Dendritic cell treated with granulocyte-macrophage colony-stimulating factor and Interleukin-4, amounts not matched to agents 40 ng/mL and 50 ng/mL, for 4 days (primary cell): ENCODE data around the gene WDR12.
"Not testable (repeated sequence)": the region's sequence is repeated elsewhere in the genome, so short reads cannot be mapped to it uniquely, and the experiment has no call there.

Experiments used
- H3K27ac Mint-ChIP-seq: one replicate; pipeline ENCODE4 v1.8.0; 2022; ENCODE audit warnings: mild to moderate bottlenecking, mixed read lengths
- H3K27me3 Mint-ChIP-seq: one replicate; pipeline ENCODE4 v1.8.0; 2022; ENCODE audit warnings: mild to moderate bottlenecking, mixed read lengths
- H3K36me3 Mint-ChIP-seq: one replicate; pipeline ENCODE4 v1.8.0; 2022; ENCODE audit warnings: low read depth, mixed read lengths
- H3K4me1 Mint-ChIP-seq: one replicate; pipeline ENCODE4 v1.8.0; 2022; ENCODE audit warnings: low read depth, mixed read lengths
- H3K4me3 Mint-ChIP-seq: one replicate; pipeline ENCODE4 v1.8.0; 2022; ENCODE audit warnings: mild to moderate bottlenecking, moderate library complexity, mixed read lengths
- H3K9me3 Mint-ChIP-seq: one replicate; pipeline ENCODE4 v1.8.0; 2022; ENCODE audit warnings: mixed read lengths
- intact Hi-C: fragments of 100-400 bp; cut with micrococcal nuclease; formaldehyde crosslinking; loops from one replicate; pipeline ENCODE4 v1.15.0; 2022

Gene WDR12

GRCh38 chr2:202912342-202913201 is 1.1 kb upstream of the WDR12 start:
- peak overlapping the region; percentile 98 for H3K4me3 Mint-ChIP-seq
- H3K27me3 Mint-ChIP-seq, H3K36me3 Mint-ChIP-seq, H3K9me3 Mint-ChIP-seq: not testable (repeated sequence)
- peak overlapping the region; percentile 87 for H3K27ac Mint-ChIP-seq
- H3K4me1 Mint-ChIP-seq = peaks cover 23% of the 10 kb centered on the region
- intact Hi-C loops = loop anchor here (5.0 kb wide), 4 partner anchors 40 to 535 kb away; partner anchors contain the start of genes BMPR2, CYP20A1 and ICA1L

GRCh38 chr2:202911203-202911511 is 316 bp downstream of the WDR12 start:
- Mint-ChIP-seq H3K9me3 (no peaks in the 10 kb centered on the region), H3K4me1 (peaks cover 23% of the 10 kb centered on the region), H3K27ac (peak overlapping the region; percentile 87), H3K27me3 (no peaks in the 10 kb centered on the region), H3K4me3 (peak overlapping the region; percentile 98), H3K36me3 (peaks cover 23% of the 10 kb centered on the region)
- intact Hi-C loops = loop anchor here (5.0 kb wide), 4 partner anchors 39 to 534 kb away; partner anchors contain the start of genes BMPR2, CYP20A1 and ICA1L

DNA sequence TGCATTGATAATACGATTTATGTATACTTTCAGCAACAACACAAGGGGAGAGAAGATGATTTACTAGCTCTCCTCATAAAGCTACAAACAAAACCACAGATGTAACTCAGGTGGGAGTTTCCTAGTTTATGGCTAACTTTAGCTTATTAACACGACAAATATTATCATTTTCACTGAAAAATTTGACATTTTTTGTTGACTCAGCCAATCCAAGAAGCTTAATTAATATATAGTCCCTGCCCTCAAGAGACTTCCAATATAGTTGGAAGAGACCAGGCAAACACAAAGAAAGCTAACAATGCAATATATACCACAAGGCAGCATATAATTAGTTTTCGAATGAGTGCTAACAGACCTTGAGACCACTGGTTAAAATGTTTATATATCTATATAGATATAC is 775 bp downstream of the WDR12 start:
- H3K27ac Mint-ChIP-seq = peak overlapping the region; percentile 87
- peaks cover 3% of the 10 kb centered on the region for H3K9me3 Mint-ChIP-seq
- peaks cover 27% of the 10 kb centered on the region for H3K36me3 Mint-ChIP-seq
- no peaks in the 10 kb centered on the region for H3K27me3 Mint-ChIP-seq
- peak overlapping the region; percentile 6 for H3K4me3 Mint-ChIP-seq
- H3K4me1 Mint-ChIP-seq = peaks cover 23% of the 10 kb centered on the region
- intact Hi-C loops = loop anchor here (5.0 kb wide), 4 partner anchors 38 to 533 kb away; partner anchors contain the start of genes BMPR2, CYP20A1 and ICA1L

DNA sequence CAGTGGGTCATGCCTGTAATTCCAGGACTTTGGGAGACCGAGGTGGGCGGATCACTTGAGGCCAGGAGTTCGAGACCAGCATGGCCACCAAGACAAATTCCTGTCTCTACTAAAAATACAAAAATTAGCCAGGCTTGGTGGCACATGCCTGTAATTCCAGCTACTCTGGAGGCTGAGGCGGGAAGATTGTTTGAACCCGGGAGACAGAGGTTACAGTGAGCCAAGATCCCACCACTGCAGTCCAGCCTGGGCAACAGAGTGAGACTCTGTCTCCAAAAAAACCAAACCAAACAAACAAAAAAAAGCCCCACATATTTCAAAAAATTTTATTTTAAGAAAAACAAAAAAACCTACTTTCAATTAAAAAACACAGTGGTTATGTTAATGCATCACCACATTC is 1.2 kb downstream of the WDR12 start:
- H3K9me3 Mint-ChIP-seq, H3K27ac Mint-ChIP-seq, H3K27me3 Mint-ChIP-seq: not testable (repeated sequence)
- peak overlapping the region; percentile 17 for H3K4me3 Mint-ChIP-seq
- peaks cover 23% of the 10 kb centered on the region for H3K4me1 Mint-ChIP-seq
- H3K36me3 Mint-ChIP-seq = peaks cover 32% of the 10 kb centered on the region
- intact Hi-C loops = loop anchor here (5.0 kb wide), 4 partner anchors 38 to 533 kb away; partner anchors contain the start of genes BMPR2, CYP20A1 and ICA1L

DNA sequence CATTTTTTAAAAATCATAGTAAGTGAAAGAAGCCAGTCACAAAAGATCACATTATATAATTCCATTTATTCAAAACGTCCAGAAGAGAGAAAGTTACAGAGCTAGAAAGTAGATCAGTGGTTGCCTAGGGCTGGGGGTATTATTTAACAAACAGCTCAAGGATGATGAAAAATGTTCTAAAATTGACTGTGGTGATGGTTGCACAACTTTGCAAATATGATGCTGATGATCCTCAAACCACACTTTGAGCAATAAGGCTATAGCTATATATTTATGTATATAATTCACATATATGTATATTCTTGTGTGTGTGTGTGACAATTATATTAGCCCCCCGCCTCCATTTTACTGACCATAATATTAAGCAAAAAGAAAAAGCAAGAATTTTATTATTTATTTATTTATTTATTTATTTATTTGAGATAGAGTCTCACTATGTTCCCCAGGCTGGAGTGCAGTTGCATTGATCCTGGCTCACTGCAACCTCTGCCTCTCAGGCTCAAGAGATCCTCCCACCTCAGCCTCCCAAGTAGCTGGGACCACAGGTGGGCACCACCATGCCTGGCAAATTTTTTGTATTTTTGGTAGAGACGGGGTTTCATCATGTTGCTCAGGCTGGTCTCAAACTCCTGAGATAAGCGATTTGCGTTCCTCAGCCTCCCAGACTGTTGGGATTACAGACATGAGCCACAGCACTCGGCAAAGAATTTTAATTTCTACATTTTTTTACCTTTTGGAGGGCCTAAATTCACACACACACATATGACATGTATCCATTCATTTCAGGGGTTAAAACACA is 1.9 kb downstream of the WDR12 start:
- H3K9me3 Mint-ChIP-seq = peaks cover 9% of the 10 kb centered on the region
- H3K36me3 Mint-ChIP-seq = peaks cover 35% of the 10 kb centered on the region
- H3K27ac Mint-ChIP-seq = no peak overlapping the region
- intact Hi-C loops = loop anchor here (5.0 kb wide), 4 partner anchors 37 to 532 kb away; partner anchors contain the start of genes BMPR2, CYP20A1 and ICA1L
- H3K4me1 Mint-ChIP-seq = peaks cover 23% of the 10 kb centered on the region
- no peaks in the 10 kb centered on the region for H3K27me3 Mint-ChIP-seq
- H3K4me3 Mint-ChIP-seq = no peak overlapping the region

- intact Hi-C loops = no loop called here
- Mint-ChIP-seq H3K4me1 (peaks cover 23% of the 10 kb centered on the region), H3K27me3 (no peaks in the 10 kb centered on the region), H3K36me3 (peaks cover 49% of the 10 kb centered on the region), H3K4me3 (no peak overlapping the region), H3K9me3 (peaks cover 9% of the 10 kb centered on the region), H3K27ac (peak overlapping the region; percentile 50)
Measured at GRCh38 chr2:202908186-202908585, 3.3 kb downstream of the WDR12 start.

DNA sequence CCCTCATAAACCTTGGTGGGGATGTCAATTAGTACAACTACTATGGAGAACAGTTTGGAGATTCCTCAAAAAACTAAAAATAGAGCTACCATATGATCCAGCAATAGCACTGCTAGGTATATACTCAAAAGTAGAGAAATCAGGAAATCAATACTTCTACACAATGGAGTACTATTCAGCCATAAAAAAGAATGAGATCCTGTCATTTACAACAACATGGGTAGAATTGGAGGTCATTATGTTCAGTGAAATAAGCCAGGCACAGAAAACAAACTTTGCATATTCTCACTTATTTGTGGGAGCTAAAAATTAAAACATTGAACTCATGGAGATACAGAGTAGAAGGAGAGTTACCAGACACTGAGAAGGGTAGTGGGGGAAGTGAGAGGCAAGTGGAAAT is 6.0 kb downstream of the WDR12 start:
- not testable (repeated sequence) for H3K27ac Mint-ChIP-seq

DNA sequence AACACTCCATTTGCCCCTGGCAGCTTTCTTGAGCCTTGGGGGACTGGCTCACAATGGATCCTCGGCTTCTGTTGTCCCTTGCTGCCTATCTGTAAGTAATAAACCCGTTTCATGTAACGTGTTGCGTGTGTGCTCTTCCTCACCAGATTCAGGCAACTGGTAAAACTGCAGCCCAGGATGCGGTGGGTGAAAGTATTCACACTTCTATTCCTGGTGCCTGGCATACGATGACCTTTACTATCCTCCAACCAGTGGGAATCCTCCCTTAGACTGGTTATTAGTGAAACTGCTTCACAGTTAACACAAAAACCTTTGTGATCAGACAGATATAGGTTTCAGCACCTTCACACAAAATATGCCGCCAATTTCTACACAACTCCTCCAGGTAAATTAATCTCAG is 26.3 kb downstream of the WDR12 start:
- intact Hi-C loops = no loop called here
- no peak overlapping the region for H3K4me3 Mint-ChIP-seq
- no peaks in the 10 kb centered on the region for H3K4me1 Mint-ChIP-seq
- H3K27ac Mint-ChIP-seq = no peak overlapping the region
- peaks cover 74% of the 10 kb centered on the region for H3K36me3 Mint-ChIP-seq
- no peaks in the 10 kb centered on the region for H3K27me3 Mint-ChIP-seq
- H3K9me3 Mint-ChIP-seq = no peaks in the 10 kb centered on the region

More for the DNA sequence above, 6.0 kb downstream of the WDR12 start:
- Mint-ChIP-seq H3K4me1 (peaks cover 23% of the 10 kb centered on the region), H3K36me3 (peaks cover 60% of the 10 kb centered on the region)
- H3K4me3 Mint-ChIP-seq, H3K27me3 Mint-ChIP-seq, intact Hi-C loops, H3K9me3 Mint-ChIP-seq: not testable (repeated sequence)

GRCh38 chr2:202883987-202884675 is 27.3 kb downstream of the WDR12 start:
- Mint-ChIP-seq H3K36me3 (peaks cover 74% of the 10 kb centered on the region), H3K27ac (no peak overlapping the region), H3K4me3 (no peak overlapping the region), H3K27me3 (no peaks in the 10 kb centered on the region), H3K9me3 (no peaks in the 10 kb centered on the region), H3K4me1 (no peaks in the 10 kb centered on the region)
- intact Hi-C loops = no loop called here

DNA sequence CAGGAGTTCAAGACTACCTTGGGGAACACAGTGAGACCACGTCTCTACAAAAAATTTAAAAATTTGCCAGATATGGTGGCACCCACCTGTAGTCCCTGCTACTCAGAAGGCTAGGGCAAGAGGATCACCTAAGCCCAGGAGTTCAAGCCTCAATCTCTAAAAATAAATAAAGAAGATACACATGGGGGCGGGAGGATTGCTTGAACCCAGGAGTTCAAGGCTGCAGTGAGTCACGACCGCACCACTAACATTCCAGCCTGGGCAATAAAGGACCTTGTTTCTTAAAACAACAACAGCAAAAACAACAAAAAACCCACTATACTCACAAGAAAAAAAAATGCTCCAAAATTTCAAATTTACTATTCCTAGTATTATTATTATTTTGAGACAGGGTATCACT is 29.9 kb downstream of the WDR12 start:
- Mint-ChIP-seq H3K4me1 (no peaks in the 10 kb centered on the region), H3K9me3 (no peaks in the 10 kb centered on the region), H3K27ac (no peak overlapping the region), H3K27me3 (no peaks in the 10 kb centered on the region), H3K4me3 (no peak overlapping the region), H3K36me3 (peaks cover 52% of the 10 kb centered on the region)
- intact Hi-C loops = no loop called here

DNA sequence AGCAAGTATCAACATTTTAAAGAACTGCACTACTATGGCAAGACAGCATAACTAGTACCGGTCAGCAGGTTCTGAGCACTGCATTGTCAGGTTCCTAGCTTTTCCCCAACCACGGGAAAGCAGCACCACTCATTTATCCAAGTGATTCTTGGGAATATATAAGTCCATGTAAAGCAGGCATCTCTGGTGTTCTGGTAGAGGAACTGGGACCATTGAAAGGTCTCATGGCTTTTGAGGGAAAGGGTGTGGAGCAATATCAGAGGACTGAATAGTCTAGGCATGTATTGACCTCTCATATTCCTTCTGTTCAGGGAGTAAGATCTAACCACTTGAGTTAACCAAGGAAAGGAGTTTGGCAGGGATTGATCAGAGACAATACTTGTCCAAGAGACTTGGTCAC is 33.8 kb downstream of the WDR12 start:
- Mint-ChIP-seq H3K4me3 (no peak overlapping the region), H3K27me3 (peaks cover 4% of the 10 kb centered on the region), H3K36me3 (peaks cover 24% of the 10 kb centered on the region), H3K27ac (no peak overlapping the region), H3K4me1 (no peaks in the 10 kb centered on the region), H3K9me3 (no peaks in the 10 kb centered on the region)
- intact Hi-C loops = no loop called here

DNA sequence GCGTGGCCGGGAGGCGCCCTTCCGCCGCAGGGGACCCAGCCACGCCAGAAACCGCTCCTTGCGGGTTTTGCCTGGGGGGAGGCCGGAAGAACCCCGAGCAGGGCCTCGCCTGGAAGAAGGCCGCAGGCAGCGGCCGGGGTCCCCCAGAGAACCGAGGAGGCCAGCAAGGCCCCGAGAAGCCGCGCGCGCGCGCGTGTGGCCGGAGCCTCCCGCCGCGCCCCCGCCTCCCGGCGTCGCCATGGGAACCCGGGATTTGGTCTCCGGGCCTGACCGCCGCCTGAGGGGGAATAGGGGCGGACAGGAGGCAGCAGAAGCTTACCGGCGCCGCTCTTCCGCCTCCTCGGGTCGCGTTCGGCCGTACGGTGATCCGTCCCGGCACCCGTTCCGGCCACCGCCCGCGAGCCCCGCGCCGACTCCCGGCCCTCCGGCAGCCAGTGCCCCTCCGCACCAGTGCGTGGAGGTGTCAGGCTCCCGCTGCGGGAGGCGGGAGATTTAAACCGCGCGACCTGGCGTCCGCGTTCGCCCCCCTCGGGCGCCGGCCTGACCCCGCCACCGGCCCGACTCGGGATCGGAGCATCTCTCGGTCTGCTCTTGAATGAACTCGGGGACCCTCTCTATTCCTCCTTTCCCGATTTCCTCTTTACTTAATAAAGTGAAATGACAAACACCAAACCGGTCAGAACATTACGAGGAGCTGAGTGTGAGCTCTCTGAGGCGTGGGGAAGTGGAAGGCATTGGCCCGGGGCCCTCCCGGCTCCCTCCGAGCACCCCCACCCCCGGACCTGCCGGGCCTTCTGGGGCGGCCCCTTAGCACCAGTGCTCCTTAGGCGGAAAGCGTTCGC is 40.0 kb downstream of the WDR12 start, which contains the start of gene ICA1L:
Gene ICA1L, minus strand, starts transcription at position 467 of the 842 bp plus-strand sequence. CDS start 42,757 bp downstream, outside the sequence.
- Mint-ChIP-seq H3K27me3 (peaks cover 8% of the 10 kb centered on the region), H3K4me1 (peaks cover 9% of the 10 kb centered on the region), H3K9me3 (no peaks in the 10 kb centered on the region), H3K36me3 (peaks cover 7% of the 10 kb centered on the region), H3K27ac (peak within 1 kb of the TSS; percentile 66), H3K4me3 (peak within 1 kb of the TSS; percentile 85)
- intact Hi-C loops = loop anchor here (1.0 to 5.0 kb wide), 4 partner anchors 23 to 284 kb away; partner anchors contain the start of genes CARF and WDR12
